Activated T-helper 1 cell treated with anti-CD3 and anti-CD28 coated beads, Interleukin-12 subunit alpha, Interleukin-12 subunit beta, Interleukin-2, Interleukin-4 antibody, amounts not matched to agents 30 ng/mL and 10 ng/mL and 1 ng/mL, durations not matched to agents 14 hours and 24 hours and 36 hours (primary cell): Measurements from ENCODE around the gene SPPL3. TPM values are rescaled to one million over a fixed set of nuclear protein-coding genes. Genes with fewer than 3 reads are reported as not detected.

ENCODE experiments used
- DNase-seq: peaks from one replicate; pipeline ENCODE4 v3.0.0; 2021; ENCODE audit warnings: low spot score
- H3K27ac Mint-ChIP-seq: one replicate; pipeline ENCODE4 v1.8.0; 2021; ENCODE audit warnings: mild to moderate bottlenecking, mixed read lengths
- H3K27me3 Mint-ChIP-seq: one replicate; pipeline ENCODE4 v1.8.0; 2022; ENCODE audit warnings: mild to moderate bottlenecking, moderate library complexity, mixed read lengths; ENCODE audit not compliant: insufficient read depth
- H3K36me3 Mint-ChIP-seq: one replicate; pipeline ENCODE4 v1.8.0; 2021; ENCODE audit warnings: low read depth, mixed read lengths
- H3K4me1 Mint-ChIP-seq: one replicate; pipeline ENCODE4 v1.8.0; 2021; ENCODE audit warnings: low read depth, mixed read lengths
- H3K4me3 Mint-ChIP-seq: one replicate; pipeline ENCODE4 v1.8.0; 2021; ENCODE audit warnings: mild to moderate bottlenecking, moderate library complexity, mixed read lengths
- H3K9me3 Mint-ChIP-seq: one replicate; pipeline ENCODE4 v1.8.0; 2021; ENCODE audit warnings: mixed read lengths
- intact Hi-C: fragments of 100-400 bp; cut with micrococcal nuclease; formaldehyde crosslinking; loops from one replicate; pipeline ENCODE4 v1.15.1; 2024
- total RNA-seq: library from RNA; stranded (reverse); gene quantifications from 2 replicates; pipeline ENCODE4 v1.2.3, GENCODE V29; 2022

Gene SPPL3
- total RNA-seq, 1 donor from 2014 or later = 27.3 TPM

DNA sequence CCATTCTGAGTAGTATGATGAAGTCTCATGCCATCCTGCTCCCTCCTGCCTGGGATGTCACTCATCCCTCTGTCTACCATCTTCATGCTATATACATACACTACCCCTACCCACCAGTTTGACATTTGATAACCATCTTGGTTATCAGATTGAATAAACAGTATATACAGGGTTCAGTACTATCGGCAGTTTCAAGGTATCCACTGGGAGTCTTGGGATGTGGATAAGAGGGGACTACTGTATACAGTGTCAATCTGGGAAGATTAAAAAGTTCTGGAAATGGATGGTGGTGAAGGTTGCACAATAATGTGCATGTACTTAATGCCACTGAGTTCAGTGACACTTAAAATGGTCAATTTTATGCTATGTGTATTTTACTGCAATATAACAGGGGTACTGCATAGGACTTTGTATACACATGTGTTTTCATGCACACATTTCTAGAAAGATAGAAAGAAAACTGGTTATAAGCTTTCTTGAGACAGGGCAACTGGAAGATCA is 22.1 kb downstream of the SPPL3 start:
- peaks cover 23% of the 10 kb centered on the region for H3K4me1 Mint-ChIP-seq
- intact Hi-C loops = no loop called here
- peaks cover 5% of the 10 kb centered on the region for H3K36me3 Mint-ChIP-seq
- H3K27ac Mint-ChIP-seq = no peak overlapping the region
- no peak for DNase-seq
- H3K27me3 Mint-ChIP-seq = no peaks in the 10 kb centered on the region
- no peak overlapping the region for H3K4me3 Mint-ChIP-seq
- H3K9me3 Mint-ChIP-seq = no peaks in the 10 kb centered on the region

DNA sequence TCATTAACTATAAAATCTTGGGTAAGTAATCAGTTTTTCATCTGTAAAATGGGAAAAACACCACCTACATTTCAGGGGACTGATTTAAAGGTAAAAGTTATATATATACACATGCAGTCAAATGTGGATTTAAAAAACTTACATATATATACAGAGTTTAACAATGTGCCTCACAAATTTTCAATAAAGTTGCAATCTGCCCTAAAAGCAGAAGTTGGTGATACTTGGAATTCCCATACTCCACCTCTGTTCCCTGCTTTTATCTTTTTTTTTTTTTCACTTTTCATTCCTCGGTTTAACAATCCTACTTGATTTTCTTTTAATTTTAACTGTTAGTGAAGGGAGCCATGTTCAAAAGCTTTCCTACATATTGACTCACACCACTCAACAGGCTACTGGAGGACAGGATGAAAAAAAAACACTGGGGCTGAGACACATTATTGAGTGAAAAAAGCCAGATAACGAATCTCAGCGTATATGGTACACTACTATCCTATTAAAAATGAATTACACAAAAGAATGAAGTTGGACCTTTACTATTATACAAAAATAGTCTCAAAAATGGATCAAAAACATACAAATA is 24.3 kb downstream of the SPPL3 start:
- Mint-ChIP-seq H3K27ac (no peak overlapping the region), H3K4me1 (peaks cover 19% of the 10 kb centered on the region), H3K27me3 (no peaks in the 10 kb centered on the region), H3K4me3 (no peak overlapping the region), H3K9me3 (no peaks in the 10 kb centered on the region), H3K36me3 (peaks cover 2% of the 10 kb centered on the region)
- no peak for DNase-seq
- intact Hi-C loops = no loop called here

GRCh38 chr12:120879102-120879501 is 25.1 kb downstream of the SPPL3 start:
- Mint-ChIP-seq H3K4me3 (no peak overlapping the region), H3K27ac (no peak overlapping the region), H3K27me3 (no peaks in the 10 kb centered on the region), H3K36me3 (peaks cover 2% of the 10 kb centered on the region), H3K9me3 (no peaks in the 10 kb centered on the region), H3K4me1 (peaks cover 18% of the 10 kb centered on the region)
- intact Hi-C loops = no loop called here
- no peak for DNase-seq

DNA sequence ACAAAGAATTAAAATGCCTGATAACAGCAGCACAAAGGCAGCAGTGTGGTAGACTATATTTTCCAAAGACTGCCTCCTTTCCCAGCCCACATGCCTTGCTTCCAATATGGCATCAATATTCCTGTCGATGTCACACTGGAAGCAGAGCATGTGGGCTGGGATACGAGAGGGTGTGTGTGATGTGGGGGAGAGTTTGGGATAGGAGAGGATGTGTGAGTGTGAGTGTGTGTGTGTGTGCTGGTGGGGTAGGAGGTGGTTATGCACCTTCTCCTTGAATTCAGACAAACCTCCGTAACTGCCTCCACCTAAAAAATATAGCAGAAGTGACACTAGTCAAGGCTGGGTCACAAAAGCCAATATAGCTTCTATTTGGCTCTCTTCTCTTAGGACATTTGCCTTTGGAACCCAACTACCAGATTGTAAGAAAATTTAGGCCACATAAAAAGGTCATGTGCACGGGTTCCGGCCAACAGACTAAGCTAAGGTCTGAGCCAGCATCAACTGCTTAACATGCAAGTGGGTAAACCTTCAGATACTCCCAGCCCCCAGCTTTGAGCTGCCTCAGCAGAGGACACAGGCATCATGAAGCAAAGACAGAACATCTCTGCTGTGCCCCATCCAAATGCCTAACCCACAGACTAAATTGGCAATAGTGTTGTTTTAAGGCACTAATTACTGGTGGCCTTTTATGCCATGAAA is 29.5 kb downstream of the SPPL3 start:
- Mint-ChIP-seq H3K9me3 (no peaks in the 10 kb centered on the region), H3K4me3 (no peak overlapping the region), H3K27me3 (no peaks in the 10 kb centered on the region), H3K36me3 (peaks cover 4% of the 10 kb centered on the region), H3K4me1 (peaks cover 16% of the 10 kb centered on the region), H3K27ac (no peak overlapping the region)
- no peak for DNase-seq
- intact Hi-C loops = no loop called here

DNA sequence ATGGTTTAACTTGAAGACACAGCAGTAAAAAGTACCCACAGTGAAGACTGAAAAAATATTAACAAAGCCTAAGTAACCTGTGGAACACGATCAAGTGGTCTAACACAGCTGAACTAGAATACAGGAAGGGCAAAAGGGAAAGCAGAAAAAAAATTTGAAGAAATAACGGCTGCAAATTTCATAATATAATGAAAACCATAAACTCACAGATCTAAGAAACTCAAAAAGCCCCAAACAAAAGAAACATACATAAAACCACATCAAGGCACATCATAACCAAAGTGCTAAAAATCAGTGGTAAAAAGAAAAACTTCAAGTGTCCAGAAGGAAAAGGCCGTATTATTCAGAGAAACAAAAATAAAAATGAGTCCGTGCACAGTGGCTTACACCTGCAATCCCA is 30.9 kb downstream of the SPPL3 start:
- no peaks in the 10 kb centered on the region for H3K27me3 Mint-ChIP-seq
- no peak overlapping the region for H3K27ac Mint-ChIP-seq
- no peak for DNase-seq
- H3K4me1 Mint-ChIP-seq = peaks cover 16% of the 10 kb centered on the region
- no peaks in the 10 kb centered on the region for H3K9me3 Mint-ChIP-seq
- no peak overlapping the region for H3K4me3 Mint-ChIP-seq
- peaks cover 2% of the 10 kb centered on the region for H3K36me3 Mint-ChIP-seq
- intact Hi-C loops = no loop called here

GRCh38 chr12:120872487-120872886 is 31.7 kb downstream of the SPPL3 start:
- DNase-seq = no peak
- Mint-ChIP-seq H3K4me3 (no peak overlapping the region), H3K27me3 (no peaks in the 10 kb centered on the region), H3K9me3 (no peaks in the 10 kb centered on the region), H3K4me1 (peaks cover 16% of the 10 kb centered on the region), H3K27ac (no peak overlapping the region), H3K36me3 (peaks cover 2% of the 10 kb centered on the region)
- intact Hi-C loops = no loop called here

DNA sequence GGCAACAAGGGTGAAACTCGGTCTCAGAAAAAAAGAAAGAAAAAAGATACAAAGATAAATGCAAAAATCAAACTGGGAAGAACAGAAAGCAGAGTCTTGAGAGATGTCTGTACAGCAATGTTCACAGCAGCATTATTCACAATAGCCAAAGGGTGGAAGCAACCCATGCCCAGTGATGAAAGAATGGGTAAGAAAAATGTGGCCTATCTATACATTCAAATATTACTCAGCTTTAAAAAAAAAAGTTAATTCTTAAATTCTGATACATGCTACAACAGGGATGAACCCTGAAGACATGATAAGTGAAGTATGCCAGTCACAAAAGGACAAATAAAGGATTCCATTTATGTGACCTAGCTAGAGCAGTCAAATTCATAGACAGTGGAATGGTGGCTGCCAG is 33.7 kb downstream of the SPPL3 start:
- no peaks in the 10 kb centered on the region for H3K27me3 Mint-ChIP-seq
- H3K36me3 Mint-ChIP-seq = peaks cover 2% of the 10 kb centered on the region
- DNase-seq = no peak
- H3K27ac Mint-ChIP-seq = peak overlapping the region; percentile 18
- H3K4me3 Mint-ChIP-seq = no peak overlapping the region
- intact Hi-C loops = no loop called here
- no peaks in the 10 kb centered on the region for H3K9me3 Mint-ChIP-seq
- peaks cover 7% of the 10 kb centered on the region for H3K4me1 Mint-ChIP-seq

- no peak for DNase-seq
- peaks cover 2% of the 10 kb centered on the region for H3K36me3 Mint-ChIP-seq
- peaks cover 17% of the 10 kb centered on the region for H3K4me1 Mint-ChIP-seq
- no peaks in the 10 kb centered on the region for H3K9me3 Mint-ChIP-seq
- H3K27ac Mint-ChIP-seq = no peak overlapping the region
- H3K27me3 Mint-ChIP-seq = no peaks in the 10 kb centered on the region
- no peak overlapping the region for H3K4me3 Mint-ChIP-seq
- intact Hi-C loops = no loop called here
These were observed 34.8 kb downstream of the SPPL3 start for GRCh38 chr12:120869376-120869775.

DNA sequence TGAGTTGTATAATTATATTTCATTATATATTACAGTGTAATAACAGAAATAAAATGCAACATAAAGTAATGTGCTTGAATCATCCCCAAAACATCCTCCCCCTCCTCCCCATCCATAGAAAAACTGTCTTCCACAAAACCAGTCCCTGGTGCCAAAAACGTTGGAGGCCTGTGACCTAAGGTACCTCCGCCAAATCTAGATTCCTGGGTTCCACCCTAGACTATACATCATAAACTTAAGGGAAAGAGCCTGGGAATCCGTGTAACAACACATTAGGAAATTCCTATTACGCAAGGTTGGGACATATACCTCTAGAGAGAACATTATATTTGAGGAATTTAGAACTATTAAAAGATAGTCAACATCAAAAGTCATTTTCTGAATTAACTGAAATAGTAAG is 38.0 kb downstream of the SPPL3 start:
- H3K27me3 Mint-ChIP-seq = no peaks in the 10 kb centered on the region
- peaks cover 23% of the 10 kb centered on the region for H3K4me1 Mint-ChIP-seq
- intact Hi-C loops = no loop called here
- H3K4me3 Mint-ChIP-seq = no peak overlapping the region
- H3K9me3 Mint-ChIP-seq = no peaks in the 10 kb centered on the region
- DNase-seq = no peak
- no peak overlapping the region for H3K27ac Mint-ChIP-seq
- peaks cover 2% of the 10 kb centered on the region for H3K36me3 Mint-ChIP-seq

DNA sequence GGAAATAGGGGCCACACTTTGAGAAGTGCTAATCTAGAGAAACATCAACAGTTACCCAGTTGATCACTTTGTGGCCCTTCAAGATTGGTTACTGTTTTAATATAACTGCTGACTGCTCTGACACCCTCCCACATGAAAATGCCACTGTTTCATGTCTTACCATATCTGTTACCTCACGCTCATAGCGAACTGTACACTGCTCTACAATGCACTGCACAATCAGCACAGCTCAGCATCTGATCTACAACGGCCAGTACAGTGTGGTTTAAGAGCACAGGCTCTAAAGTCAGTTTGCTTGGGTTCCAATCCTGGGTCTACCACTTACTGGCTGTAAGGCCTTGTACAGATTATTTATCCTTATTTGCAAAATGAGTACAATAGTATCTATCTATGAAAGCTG is 39.1 kb downstream of the SPPL3 start:
- Mint-ChIP-seq H3K4me3 (no peak overlapping the region), H3K36me3 (peaks cover 2% of the 10 kb centered on the region), H3K4me1 (peaks cover 24% of the 10 kb centered on the region), H3K9me3 (no peaks in the 10 kb centered on the region), H3K27me3 (no peaks in the 10 kb centered on the region), H3K27ac (peak overlapping the region; percentile 48)
- no peak for DNase-seq
- intact Hi-C loops = no loop called here

DNA sequence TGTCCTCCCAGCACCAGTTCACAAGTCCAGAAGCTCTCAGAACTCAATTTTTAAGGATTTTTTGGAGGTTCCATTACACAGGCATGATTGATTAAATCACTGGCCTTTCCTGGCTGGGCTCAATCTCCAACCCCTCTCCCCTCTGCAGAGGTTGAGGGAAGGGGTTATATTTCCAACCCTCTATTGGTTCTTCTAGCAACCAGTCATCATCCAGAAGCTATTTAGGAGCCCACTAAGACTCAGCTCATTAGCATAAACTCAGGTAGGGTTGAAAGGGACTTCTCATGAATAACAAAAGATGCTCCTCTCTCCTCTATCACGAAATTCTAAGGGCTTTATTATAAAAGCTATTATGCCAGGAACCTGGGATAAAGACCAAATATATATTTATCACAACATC is 41.5 kb downstream of the SPPL3 start:
- H3K9me3 Mint-ChIP-seq = peaks cover 5% of the 10 kb centered on the region
- DNase-seq = no peak
- intact Hi-C loops = no loop called here
- no peak overlapping the region for H3K4me3 Mint-ChIP-seq
- H3K27ac Mint-ChIP-seq = no peak overlapping the region
- no peaks in the 10 kb centered on the region for H3K27me3 Mint-ChIP-seq
- peaks cover 10% of the 10 kb centered on the region for H3K36me3 Mint-ChIP-seq
- H3K4me1 Mint-ChIP-seq = peaks cover 29% of the 10 kb centered on the region

DNA sequence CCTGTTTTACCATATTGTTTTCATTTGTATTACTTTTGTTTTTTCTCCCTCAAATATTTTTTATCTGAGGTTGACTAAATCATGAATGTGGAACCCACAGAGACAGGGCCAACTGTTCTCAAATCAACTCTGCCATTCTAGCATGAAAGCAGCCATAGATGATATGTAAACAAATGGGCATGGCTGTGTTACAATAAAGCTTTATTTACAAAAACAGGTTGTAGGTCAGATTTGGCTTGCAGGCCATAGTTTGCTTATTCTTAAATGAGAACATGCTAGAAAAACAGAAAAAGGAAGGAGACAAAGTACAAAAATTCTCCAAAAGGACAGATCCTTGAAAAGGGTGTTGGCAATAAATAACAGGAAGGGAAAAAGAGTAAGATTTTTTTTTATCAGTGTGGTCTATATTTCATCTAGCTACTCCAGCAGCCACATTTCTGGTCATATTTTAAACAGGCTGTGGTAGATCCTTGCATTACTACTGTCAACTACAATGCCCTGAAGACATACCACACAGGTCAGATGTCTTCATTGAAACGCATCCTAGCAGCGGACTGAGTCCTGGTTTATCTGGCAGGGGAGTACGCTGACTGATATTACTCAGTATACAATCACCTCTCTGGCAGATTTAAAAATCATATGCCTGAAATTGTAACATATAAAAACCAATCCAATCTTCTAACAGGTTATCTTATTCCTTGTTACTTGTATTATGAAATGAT is 42.9 kb downstream of the SPPL3 start:
- Mint-ChIP-seq H3K27me3 (no peaks in the 10 kb centered on the region), H3K36me3 (peaks cover 12% of the 10 kb centered on the region), H3K4me1 (peaks cover 44% of the 10 kb centered on the region), H3K27ac (no peak overlapping the region), H3K4me3 (no peak overlapping the region), H3K9me3 (peaks cover 8% of the 10 kb centered on the region)
- no peak for DNase-seq
- intact Hi-C loops = no loop called here
